ENCODE measurements around the gene HNF4A. TPM values are rescaled to one million over a fixed set of nuclear protein-coding genes. Genes with fewer than 3 reads are reported as not detected.

The HNF4A gene
- total RNA-seq, 1 donor from 2014 or later, result not detected

DNA sequence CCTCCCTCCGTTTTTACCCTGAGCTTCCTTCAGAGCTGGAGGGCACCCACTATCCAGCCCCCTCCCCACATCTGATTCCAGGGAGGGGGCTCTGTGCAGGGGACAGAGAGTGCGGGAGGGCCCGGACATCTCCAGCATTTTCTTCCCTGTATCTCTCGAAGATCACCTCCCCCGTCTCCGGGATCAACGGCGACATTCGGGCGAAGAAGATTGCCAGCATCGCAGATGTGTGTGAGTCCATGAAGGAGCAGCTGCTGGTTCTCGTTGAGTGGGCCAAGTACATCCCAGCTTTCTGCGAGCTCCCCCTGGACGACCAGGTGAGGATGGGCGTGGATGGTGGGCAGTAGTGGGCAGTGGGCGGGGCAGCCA is 58.8 kb downstream of the HNF4A start:
- no peak overlapping the region for H3K4me3 ChIP-seq
- no peaks in the 10 kb centered on the region for H3K4me1 ChIP-seq
- no peak for TF ChIP-seq POLR2A (IDR thresholded peaks at IDR 0.05)
- TF ChIP-seq POLR2AphosphoS5 (IDR thresholded peaks at IDR 0.05; ENCODE audit: insufficient read depth in 1 of 2, low read depth in 1 of 2), result no peak
- TF ChIP-seq, protein P1, sequence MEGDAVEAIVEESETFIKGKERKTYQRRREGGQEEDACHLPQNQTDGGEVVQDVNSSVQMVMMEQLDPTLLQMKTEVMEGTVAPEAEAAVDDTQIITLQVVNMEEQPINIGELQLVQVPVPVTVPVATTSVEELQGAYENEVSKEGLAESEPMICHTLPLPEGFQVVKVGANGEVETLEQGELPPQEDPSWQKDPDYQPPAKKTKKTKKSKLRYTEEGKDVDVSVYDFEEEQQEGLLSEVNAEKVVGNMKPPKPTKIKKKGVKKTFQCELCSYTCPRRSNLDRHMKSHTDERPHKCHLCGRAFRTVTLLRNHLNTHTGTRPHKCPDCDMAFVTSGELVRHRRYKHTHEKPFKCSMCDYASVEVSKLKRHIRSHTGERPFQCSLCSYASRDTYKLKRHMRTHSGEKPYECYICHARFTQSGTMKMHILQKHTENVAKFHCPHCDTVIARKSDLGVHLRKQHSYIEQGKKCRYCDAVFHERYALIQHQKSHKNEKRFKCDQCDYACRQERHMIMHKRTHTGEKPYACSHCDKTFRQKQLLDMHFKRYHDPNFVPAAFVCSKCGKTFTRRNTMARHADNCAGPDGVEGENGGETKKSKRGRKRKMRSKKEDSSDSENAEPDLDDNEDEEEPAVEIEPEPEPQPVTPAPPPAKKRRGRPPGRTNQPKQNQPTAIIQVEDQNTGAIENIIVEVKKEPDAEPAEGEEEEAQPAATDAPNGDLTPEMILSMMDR (IDR thresholded peaks at IDR 0.05), result no peak
- no peaks in the 10 kb centered on the region for H3K36me3 ChIP-seq
- no peaks in the 10 kb centered on the region for H3K27me3 ChIP-seq
- no peaks in the 10 kb centered on the region for H3K9me3 ChIP-seq
- H3K27ac ChIP-seq, result no peak overlapping the region
- intact Hi-C loops (cut with DNase I), result no loop called here
- DNase-seq (ENCODE audit: extremely low spot score in 2 of 2), result no peak

DNA sequence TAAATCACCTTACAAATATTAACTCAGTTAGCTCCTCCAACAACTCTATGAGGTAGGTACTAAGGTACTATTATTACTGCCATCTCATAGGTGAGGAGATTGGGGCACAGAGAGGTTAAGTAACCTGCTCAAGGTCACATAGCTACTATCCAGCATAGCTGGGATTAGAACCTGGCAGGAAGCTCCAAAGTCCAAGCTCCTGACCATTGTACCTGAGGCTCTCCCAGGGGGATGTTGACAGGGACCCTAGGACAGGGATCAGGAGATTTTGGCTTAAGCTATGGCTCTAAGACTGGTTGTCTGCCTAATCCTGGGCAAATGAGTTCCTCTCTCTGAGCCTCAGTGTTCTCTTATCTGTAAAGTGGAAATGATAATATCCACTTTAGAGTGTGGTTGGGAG is 59.3 kb downstream of the HNF4A start:
- H3K4me3 ChIP-seq, result no peak overlapping the region
- TF ChIP-seq, protein P1 (IDR thresholded peaks at IDR 0.05), result no peak
- TF ChIP-seq POLR2A (IDR thresholded peaks at IDR 0.05) (no peak), POLR2AphosphoS5 (IDR thresholded peaks at IDR 0.05; ENCODE audit: insufficient read depth in 1 of 2, low read depth in 1 of 2) (no peak)
- H3K9me3 ChIP-seq, result no peaks in the 10 kb centered on the region
- no peaks in the 10 kb centered on the region for H3K4me1 ChIP-seq
- H3K36me3 ChIP-seq, result no peaks in the 10 kb centered on the region
- no peak overlapping the region for H3K27ac ChIP-seq
- intact Hi-C loops (cut with DNase I), result no loop called here
- no peak for DNase-seq (ENCODE audit: extremely low spot score in 2 of 2)
- H3K27me3 ChIP-seq, result no peaks in the 10 kb centered on the region

DNA sequence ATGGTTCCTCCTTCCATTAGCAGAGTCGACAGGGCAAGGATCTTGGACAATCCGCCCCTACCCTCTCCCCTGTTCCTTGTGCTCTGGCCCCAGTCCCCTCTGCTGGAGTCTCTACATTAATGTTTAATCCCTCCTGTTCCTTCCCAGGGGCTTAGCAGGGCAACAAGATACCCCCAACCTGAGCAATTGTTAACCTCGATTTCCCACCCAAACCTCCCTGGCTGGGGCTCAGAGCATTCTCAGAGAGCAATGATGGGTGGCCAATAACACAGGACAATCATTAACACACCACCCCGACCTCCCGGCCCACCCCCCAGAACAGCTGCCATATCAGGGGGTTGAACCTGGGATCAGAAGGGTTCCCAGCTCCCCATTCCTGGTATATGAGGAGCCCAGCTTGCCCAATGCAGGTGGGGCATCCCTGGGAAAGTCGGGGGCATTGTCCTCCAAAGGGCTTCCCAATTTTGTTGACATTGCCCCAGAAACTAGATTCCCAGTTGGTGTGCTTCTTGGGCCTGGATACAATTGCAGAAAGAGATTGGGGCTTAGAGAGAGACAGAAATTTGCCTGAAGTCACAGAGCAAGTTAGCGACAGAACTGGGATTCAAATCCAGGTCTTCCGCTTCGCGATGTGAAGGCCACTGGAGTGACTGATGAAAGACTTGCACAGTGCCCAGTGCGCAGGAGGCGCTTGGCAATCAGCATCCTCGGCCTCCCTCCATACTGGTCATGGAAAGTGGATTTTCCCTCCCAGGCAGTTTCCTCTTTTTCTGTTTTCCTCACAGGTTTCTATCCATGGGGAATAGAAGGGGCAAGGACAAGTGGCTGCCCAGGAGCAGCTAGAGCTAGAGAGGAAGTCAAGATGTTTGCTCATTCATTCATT is 60.6 kb downstream of the HNF4A start:
- no peaks in the 10 kb centered on the region for H3K9me3 ChIP-seq
- no peaks in the 10 kb centered on the region for H3K36me3 ChIP-seq
- no peak for DNase-seq (ENCODE audit: extremely low spot score in 2 of 2)
- no peak overlapping the region for H3K27ac ChIP-seq
- H3K27me3 ChIP-seq, result no peaks in the 10 kb centered on the region
- no peak for TF ChIP-seq POLR2A (IDR thresholded peaks at IDR 0.05)
- TF ChIP-seq, protein P1 (IDR thresholded peaks at IDR 0.05), result no peak
- no peak for TF ChIP-seq POLR2AphosphoS5 (IDR thresholded peaks at IDR 0.05; ENCODE audit: insufficient read depth in 1 of 2, low read depth in 1 of 2)
- H3K4me3 ChIP-seq, result no peak overlapping the region
- intact Hi-C loops (cut with DNase I), result no loop called here
- no peaks in the 10 kb centered on the region for H3K4me1 ChIP-seq

DNA sequence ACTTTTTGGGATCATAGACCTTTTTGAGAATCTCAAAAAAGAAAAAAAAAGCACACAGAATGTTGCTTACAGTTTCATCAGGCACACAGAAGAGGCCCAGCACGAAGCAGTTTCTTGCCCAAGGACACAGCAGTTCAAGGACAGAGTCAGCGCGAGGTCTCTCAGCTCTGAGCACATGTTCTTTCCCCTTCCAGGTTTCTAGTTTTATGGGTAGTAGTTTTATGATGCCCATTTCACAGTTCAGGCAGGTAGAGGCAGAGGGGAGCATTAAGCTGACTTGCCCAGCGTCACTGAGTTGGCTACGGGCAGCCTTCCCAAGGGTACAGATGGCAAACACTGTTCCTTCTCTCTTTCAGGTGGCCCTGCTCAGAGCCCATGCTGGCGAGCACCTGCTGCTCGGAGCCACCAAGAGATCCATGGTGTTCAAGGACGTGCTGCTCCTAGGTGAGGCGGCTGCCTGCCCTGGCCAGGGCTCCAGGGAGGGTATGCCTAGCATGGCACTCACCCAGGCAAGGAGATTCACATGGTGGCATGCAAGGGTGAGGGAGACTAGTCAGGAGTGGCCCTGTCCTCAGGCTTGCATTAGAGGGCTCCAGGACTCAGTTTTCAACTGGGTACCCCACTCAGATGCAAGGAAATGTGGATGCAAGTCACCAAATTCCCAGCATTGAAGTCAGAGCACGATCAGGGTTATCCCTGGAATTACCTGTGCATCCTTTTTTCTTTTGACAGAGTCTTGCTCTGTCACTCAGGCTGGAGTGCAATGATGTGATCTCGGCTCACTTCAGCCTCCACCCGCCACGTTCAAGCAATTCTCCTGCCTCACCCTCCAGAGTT is 62.8 kb downstream of the HNF4A start:
- Histone ChIP-seq H3K27me3 (no peaks in the 10 kb centered on the region), H3K4me3 (no peak overlapping the region), H3K36me3 (no peaks in the 10 kb centered on the region), H3K27ac (no peak overlapping the region), H3K9me3 (no peaks in the 10 kb centered on the region), H3K4me1 (no peaks in the 10 kb centered on the region)
- no peak for DNase-seq (ENCODE audit: extremely low spot score in 2 of 2)
- TF ChIP-seq, protein P1 (IDR thresholded peaks at IDR 0.05), result no peak
- no peak for TF ChIP-seq POLR2A (IDR thresholded peaks at IDR 0.05)
- no peak for TF ChIP-seq POLR2AphosphoS5 (IDR thresholded peaks at IDR 0.05; ENCODE audit: insufficient read depth in 1 of 2, low read depth in 1 of 2)
- intact Hi-C loops (cut with DNase I), result no loop called here
